Iris pigment epithelial cell (primary cell): ENCODE data around the gene MYO1C.
A peak's percentile ranks its signal among the peaks of the same experiment; 100 is the strongest.
"Not testable (repeated sequence)": the region's sequence is repeated elsewhere in the genome, so short reads cannot be mapped to it uniquely, and the experiment has no call there.

Experiments used
- DNase-seq: peaks from one replicate; pipeline ENCODE4 v3.0.0-alpha.2; 2011; ENCODE audit warnings: low read depth

MYO1C gene

GRCh38 chr17:1492249-1493206 is at the start of gene MYO1C:
Gene MYO1C, minus strand, starts transcription at chr17:1492686. Its CDS starts 199 bp downstream, at chr17:1492487.
- DNase-seq: no peak

- DNase-seq: no peak
These were observed 49.0 kb upstream of the MYO1C start for GRCh38 chr17:1541367-1541904.

GRCh38 chr17:1539811-1540210 is 47.3 kb upstream of the MYO1C start:
- DNase-seq: no peak

GRCh38 chr17:1535737-1536136 is 43.3 kb upstream of the MYO1C start:
- no peak for DNase-seq

- no peak for DNase-seq
These were observed 41.3 kb upstream of the MYO1C start for GRCh38 chr17:1533661-1534325.

- DNase-seq: peak; percentile 24
These were observed 40.5 kb upstream of the MYO1C start for GRCh38 chr17:1532836-1533602.

- no peak for DNase-seq
These were observed 37.4 kb upstream of the MYO1C start for GRCh38 chr17:1529863-1530262.

GRCh38 chr17:1526876-1527275 is 34.4 kb upstream of the MYO1C start:
- not testable (repeated sequence) for DNase-seq

- no peak for DNase-seq
These were observed 30.1 kb upstream of the MYO1C start for GRCh38 chr17:1522626-1523025.

GRCh38 chr17:1521086-1521640 is 28.7 kb upstream of the MYO1C start:
- no peak for DNase-seq

- no peak for DNase-seq
These were observed 27.2 kb upstream of the MYO1C start for GRCh38 chr17:1519678-1520077.

GRCh38 chr17:1518410-1518809 is 25.9 kb upstream of the MYO1C start:
- DNase-seq: no peak

- DNase-seq: peak; percentile 99
These were observed 24.1 kb upstream of the MYO1C start, which contains the start of gene INPP5K for GRCh38 chr17:1516388-1517161. Gene INPP5K, minus strand, starts transcription at chr17:1516612. Its CDS starts 113 bp downstream, at chr17:1516499.

GRCh38 chr17:1515640-1516387 is 23.3 kb upstream of the MYO1C start:
- DNase-seq: peak; percentile 93

- DNase-seq: no peak
These were observed 19.9 kb upstream of the MYO1C start for GRCh38 chr17:1512351-1512750.

GRCh38 chr17:1511756-1512321 is 19.4 kb upstream of the MYO1C start:
- no peak for DNase-seq

- DNase-seq: peak; percentile 76
These were observed 18.8 kb upstream of the MYO1C start for GRCh38 chr17:1511290-1511689.

GRCh38 chr17:1509290-1509881 is 16.9 kb upstream of the MYO1C start:
- DNase-seq: no peak

GRCh38 chr17:1508709-1509108 is 16.2 kb upstream of the MYO1C start:
- not testable (repeated sequence) for DNase-seq
